Neural crest cell (in vitro differentiated cells): ENCODE measurements around the gene UBE2U. TPM values are rescaled to one million over a fixed set of nuclear protein-coding genes. Genes with fewer than 3 reads are reported as not detected.
A peak's percentile ranks its signal among the peaks of the same experiment; 100 is the strongest.

Source experiments
- DNase-seq: peaks from one replicate; pipeline ENCODE4 v3.0.0; 2021; ENCODE audit warnings: low read depth, mixed read lengths, low spot score
- H3K27ac Mint-ChIP-seq: one replicate; pipeline ENCODE4 v1.8.0; 2021; ENCODE audit warnings: mild to moderate bottlenecking, mixed read lengths; ENCODE audit not compliant: unreplicated experiment
- H3K27me3 Mint-ChIP-seq: 2 replicates; pipeline ENCODE4 v1.8.0; 2021; ENCODE audit warnings: low read depth, mild to moderate bottlenecking, mixed read lengths
- H3K36me3 Mint-ChIP-seq: 2 replicates; pipeline ENCODE4 v1.8.0; 2021; ENCODE audit warnings: low read depth, mild to moderate bottlenecking, mixed read lengths
- H3K4me1 Mint-ChIP-seq: 2 replicates; pipeline ENCODE4 v1.8.0; 2021; ENCODE audit warnings: mixed read lengths
- H3K4me3 Mint-ChIP-seq: one replicate; pipeline ENCODE4 v1.8.0; 2021; ENCODE audit warnings: mild to moderate bottlenecking, mixed read lengths
- H3K9me3 Mint-ChIP-seq: 2 replicates; pipeline ENCODE4 v1.8.0; 2021; ENCODE audit warnings: mixed read lengths
- total RNA-seq: library from RNA; stranded (reverse); gene quantifications from 2 replicates; pipeline ENCODE4 v1.2.1, GENCODE V29; 2021
- TF ChIP-seq, protein P1 (sequence below): fragments of 200-600 bp; sonication (generic); conservative IDR thresholded peaks from 2 replicates; pipeline ENCODE4 v1.5.0; 2021; ENCODE audit warnings: antibody characterized with exemption, mild to moderate bottlenecking

UBE2U gene
- total RNA-seq, 1 donor from 2014 or later: not detected

DNA sequence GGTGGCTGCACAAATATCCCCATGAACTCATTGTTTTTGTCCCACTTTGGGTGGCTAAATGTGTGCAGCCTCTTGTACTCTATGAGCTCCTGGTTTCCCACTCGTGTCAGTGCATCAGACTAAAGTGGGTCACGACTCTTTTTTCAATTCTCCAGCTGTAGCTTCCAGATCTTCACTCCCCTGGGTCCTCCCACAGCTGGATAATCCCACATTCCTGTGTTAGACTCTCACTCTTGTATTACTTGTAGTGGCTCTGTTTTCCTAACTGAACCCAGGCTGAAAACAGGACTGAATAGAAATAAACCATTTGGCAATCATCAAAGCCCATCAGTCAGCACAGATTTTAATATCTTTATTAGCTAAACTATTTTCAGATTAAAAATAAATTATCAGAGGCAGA lies 60.4 kb downstream of the UBE2U start:
- no peaks in the 10 kb centered on the region for H3K36me3 Mint-ChIP-seq
- no peak overlapping the region for H3K4me3 Mint-ChIP-seq
- no peaks in the 10 kb centered on the region for H3K9me3 Mint-ChIP-seq
- no peaks in the 10 kb centered on the region for H3K4me1 Mint-ChIP-seq
- no peak for DNase-seq
- no peaks in the 10 kb centered on the region for H3K27me3 Mint-ChIP-seq
- H3K27ac Mint-ChIP-seq: no peak overlapping the region
- TF ChIP-seq, protein P1, sequence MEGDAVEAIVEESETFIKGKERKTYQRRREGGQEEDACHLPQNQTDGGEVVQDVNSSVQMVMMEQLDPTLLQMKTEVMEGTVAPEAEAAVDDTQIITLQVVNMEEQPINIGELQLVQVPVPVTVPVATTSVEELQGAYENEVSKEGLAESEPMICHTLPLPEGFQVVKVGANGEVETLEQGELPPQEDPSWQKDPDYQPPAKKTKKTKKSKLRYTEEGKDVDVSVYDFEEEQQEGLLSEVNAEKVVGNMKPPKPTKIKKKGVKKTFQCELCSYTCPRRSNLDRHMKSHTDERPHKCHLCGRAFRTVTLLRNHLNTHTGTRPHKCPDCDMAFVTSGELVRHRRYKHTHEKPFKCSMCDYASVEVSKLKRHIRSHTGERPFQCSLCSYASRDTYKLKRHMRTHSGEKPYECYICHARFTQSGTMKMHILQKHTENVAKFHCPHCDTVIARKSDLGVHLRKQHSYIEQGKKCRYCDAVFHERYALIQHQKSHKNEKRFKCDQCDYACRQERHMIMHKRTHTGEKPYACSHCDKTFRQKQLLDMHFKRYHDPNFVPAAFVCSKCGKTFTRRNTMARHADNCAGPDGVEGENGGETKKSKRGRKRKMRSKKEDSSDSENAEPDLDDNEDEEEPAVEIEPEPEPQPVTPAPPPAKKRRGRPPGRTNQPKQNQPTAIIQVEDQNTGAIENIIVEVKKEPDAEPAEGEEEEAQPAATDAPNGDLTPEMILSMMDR: no peak

DNA sequence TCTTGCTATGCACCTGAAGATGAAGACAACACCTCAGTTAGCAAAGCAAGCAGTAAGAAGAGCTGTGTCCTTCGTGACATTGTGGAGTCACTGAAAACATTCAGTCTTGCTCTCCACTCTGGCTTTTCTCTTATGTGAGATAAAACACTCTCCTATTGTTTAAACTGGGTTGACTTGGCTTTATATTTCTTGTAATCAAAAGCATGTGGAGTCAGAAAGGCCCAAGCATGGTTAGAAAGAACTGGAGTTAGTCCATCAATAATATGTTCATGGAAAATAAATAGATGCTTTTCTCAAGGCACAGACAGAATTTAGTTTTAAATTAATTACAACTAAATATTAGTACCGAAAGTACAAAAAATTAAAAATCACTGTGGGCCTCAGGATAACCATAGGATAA lies 61.7 kb downstream of the UBE2U start:
- H3K27ac Mint-ChIP-seq: no peak overlapping the region
- H3K9me3 Mint-ChIP-seq: no peaks in the 10 kb centered on the region
- TF ChIP-seq, protein P1: no peak
- H3K4me3 Mint-ChIP-seq: no peak overlapping the region
- peaks cover 4% of the 10 kb centered on the region for H3K4me1 Mint-ChIP-seq
- no peaks in the 10 kb centered on the region for H3K36me3 Mint-ChIP-seq
- DNase-seq: no peak
- H3K27me3 Mint-ChIP-seq: no peaks in the 10 kb centered on the region

DNA sequence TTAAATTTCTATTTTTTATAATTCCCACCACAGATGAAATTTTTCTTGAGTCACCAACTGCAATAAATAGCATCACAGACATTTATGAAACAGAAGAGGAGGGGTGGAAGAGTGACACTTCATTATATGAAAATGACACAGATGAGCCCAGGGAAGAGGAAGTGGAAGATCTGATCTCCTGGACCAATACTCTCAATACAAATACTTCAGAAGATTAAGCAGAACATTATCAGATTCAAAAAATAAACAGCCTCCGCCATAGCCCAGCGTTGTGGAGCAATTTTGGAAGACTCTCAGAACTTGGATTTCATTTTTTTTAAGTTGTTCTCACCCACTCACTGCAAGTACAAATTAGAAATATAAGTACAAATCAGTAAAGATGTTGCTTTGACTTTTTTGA lies 63.6 kb downstream of the UBE2U start:
- Mint-ChIP-seq H3K9me3 (no peaks in the 10 kb centered on the region), H3K36me3 (no peaks in the 10 kb centered on the region), H3K27ac (no peak overlapping the region), H3K4me3 (no peak overlapping the region), H3K27me3 (no peaks in the 10 kb centered on the region), H3K4me1 (peaks cover 4% of the 10 kb centered on the region)
- DNase-seq: no peak
- TF ChIP-seq, protein P1: no peak

DNA sequence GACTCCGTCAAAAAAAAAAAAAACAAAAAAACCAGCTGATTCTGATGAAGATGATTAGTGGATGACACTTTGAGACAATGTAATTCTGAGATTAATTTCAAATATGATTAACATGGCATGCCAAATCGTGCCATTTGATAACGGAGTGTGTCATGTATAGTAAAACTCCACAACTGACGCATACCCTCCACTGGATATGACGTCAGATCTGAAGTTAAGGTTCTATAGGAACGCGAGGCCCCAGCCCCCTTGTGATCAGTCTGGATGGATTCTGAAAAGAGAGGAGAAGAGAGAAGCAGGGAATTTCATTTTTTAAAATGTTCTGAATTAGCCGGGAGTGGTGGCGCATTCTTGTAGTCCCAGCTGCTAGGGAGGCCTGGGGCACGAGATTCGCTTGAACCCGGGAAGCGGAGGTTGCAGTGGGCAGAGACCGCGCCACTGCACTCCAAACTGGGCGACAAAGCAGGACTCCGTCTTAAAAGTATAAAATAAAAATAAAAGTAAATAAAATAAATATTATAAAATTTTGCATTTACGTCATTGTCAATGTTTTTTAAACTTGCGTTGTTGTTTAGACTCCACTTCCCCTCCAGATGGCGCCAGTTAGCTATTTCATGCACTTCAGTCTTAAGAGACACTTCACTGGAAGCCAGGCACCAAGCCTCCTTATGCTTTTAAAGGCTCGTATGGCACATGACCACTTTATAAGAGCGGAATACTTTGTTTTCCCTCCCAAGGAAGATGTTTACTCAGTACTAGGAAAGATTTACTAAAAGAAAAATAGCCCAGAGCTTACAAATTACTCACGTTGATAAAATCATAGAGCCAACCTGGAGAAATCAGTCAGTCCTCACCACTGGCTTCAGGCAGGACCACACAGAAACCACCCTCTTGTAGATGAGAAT lies 65.5 kb downstream of the UBE2U start:
- Mint-ChIP-seq H3K9me3 (peaks cover 6% of the 10 kb centered on the region), H3K4me1 (peaks cover 4% of the 10 kb centered on the region), H3K36me3 (peaks cover 7% of the 10 kb centered on the region), H3K4me3 (no peak overlapping the region), H3K27me3 (no peaks in the 10 kb centered on the region), H3K27ac (peak overlapping the region; percentile 83)
- peak; percentile 80 for DNase-seq
- TF ChIP-seq, protein P1: peak; percentile 98

DNA sequence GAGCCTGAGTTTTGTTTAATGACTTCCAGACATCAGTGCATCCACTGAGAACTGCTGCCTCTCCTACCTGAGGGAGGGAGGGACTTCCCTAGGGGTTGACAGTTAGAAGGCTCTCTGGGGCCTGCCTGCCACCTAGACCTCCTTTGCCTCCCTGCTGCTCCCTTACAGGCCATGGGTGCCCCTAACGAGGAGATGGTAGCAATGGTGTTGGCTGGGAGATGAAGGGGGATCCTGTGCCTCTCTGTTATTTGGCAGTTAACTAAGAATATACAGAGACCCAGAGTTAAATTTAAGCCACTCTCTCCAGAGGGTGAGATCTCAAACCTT lies 66.1 kb downstream of the UBE2U start:
- Mint-ChIP-seq H3K27me3 (no peaks in the 10 kb centered on the region), H3K27ac (no peak overlapping the region), H3K4me3 (no peak overlapping the region), H3K4me1 (peaks cover 4% of the 10 kb centered on the region), H3K9me3 (peaks cover 6% of the 10 kb centered on the region), H3K36me3 (peaks cover 7% of the 10 kb centered on the region)
- DNase-seq: no peak
- TF ChIP-seq, protein P1: no peak
